CMK (cell line): Measurements from ENCODE around the gene TRAP1.
"Not testable (repeated sequence)": the region's sequence is repeated elsewhere in the genome, so short reads cannot be mapped to it uniquely, and the experiment has no call there.

Experiments used
- DNase-seq: peaks from one replicate; pipeline ENCODE4 v3.0.0-alpha.2; 2010; ENCODE audit warnings: low read depth

TRAP1 gene

GRCh38 chr16:3736116-3736515 lies 18.8 kb upstream of the TRAP1 start:
- no peak for DNase-seq

GRCh38 chr16:3735541-3735940 lies 18.2 kb upstream of the TRAP1 start:
- DNase-seq = no peak

GRCh38 chr16:3734758-3735221 lies 17.5 kb upstream of the TRAP1 start:
- DNase-seq = no peak

GRCh38 chr16:3734084-3734757 lies 16.9 kb upstream of the TRAP1 start:
- no peak for DNase-seq

- DNase-seq = no peak
Measured at GRCh38 chr16:3732171-3732570, 14.8 kb upstream of the TRAP1 start.

- DNase-seq = no peak
Measured at GRCh38 chr16:3731126-3731935, 14.0 kb upstream of the TRAP1 start.

- no peak for DNase-seq
Measured at GRCh38 chr16:3730161-3731125, 13.1 kb upstream of the TRAP1 start.

- no peak for DNase-seq
Measured at GRCh38 chr16:3729161-3730112, 12.1 kb upstream of the TRAP1 start.

- DNase-seq = no peak
Measured at GRCh38 chr16:3728424-3729160, 11.3 kb upstream of the TRAP1 start.

- no peak for DNase-seq
Measured at GRCh38 chr16:3727806-3728381, 10.6 kb upstream of the TRAP1 start.

- no peak for DNase-seq
Measured at GRCh38 chr16:3726021-3726687, 8.8 kb upstream of the TRAP1 start.

- DNase-seq = no peak
Measured at GRCh38 chr16:3725276-3725675, 8.0 kb upstream of the TRAP1 start.

GRCh38 chr16:3722508-3722907 lies 5.2 kb upstream of the TRAP1 start:
- DNase-seq = no peak

GRCh38 chr16:3720418-3720817 lies 3.1 kb upstream of the TRAP1 start:
- no peak for DNase-seq

- no peak for DNase-seq
Measured at GRCh38 chr16:3718628-3719027, 1.3 kb upstream of the TRAP1 start.

- no peak for DNase-seq
Measured at GRCh38 chr16:3718019-3718391, 681 bp upstream of the TRAP1 start.

GRCh38 chr16:3716831-3717234 lies 491 bp downstream of the TRAP1 start:
- peak; percentile 12 for DNase-seq

GRCh38 chr16:3715430-3715829 lies 1.9 kb downstream of the TRAP1 start:
- DNase-seq = no peak

GRCh38 chr16:3714378-3714777 lies 2.9 kb downstream of the TRAP1 start:
- not testable (repeated sequence) for DNase-seq
